HAP-1 (cell line): Measurements from ENCODE around the gene CACNA1F.

Experiments used
- DNase-seq, 2 experiments: peaks; one replicate each; pipeline ENCODE4 v3.0.0-alpha.2; 2016 to 2020; ENCODE audit warnings: low spot score in 2 of 2
- H3K27me3 ChIP-seq: fragments of 250-450 bp; sonication (Bioruptor Pico); 2 replicates; pipeline ENCODE4 v1.5.1; 2020; ENCODE audit warnings: low read depth, mild to moderate bottlenecking, moderate library complexity
- H3K36me3 ChIP-seq: fragments of 250-450 bp; sonication (Bioruptor Pico); replicated peaks from 2 replicates; pipeline ENCODE4 v1.5.1; 2020; ENCODE audit warnings: mild to moderate bottlenecking
- H3K4me1 ChIP-seq: fragments of 250-450 bp; sonication (Bioruptor Pico); 2 replicates; pipeline ENCODE4 v1.5.1; 2020; ENCODE audit warnings: mild to moderate bottlenecking
- H3K4me3 ChIP-seq: fragments of 250-450 bp; sonication (Bioruptor Pico); 2 replicates; pipeline ENCODE4 v1.5.1; 2020; ENCODE audit warnings: mild to moderate bottlenecking, moderate library complexity
- H3K9me3 ChIP-seq: fragments of 250-450 bp; sonication (Bioruptor Pico); 2 replicates; pipeline ENCODE4 v1.5.1; 2020; ENCODE audit warnings: mild to moderate bottlenecking, moderate library complexity
- in situ Hi-C: fragments of 300-500 bp; cut with MboI; formaldehyde crosslinking; loops from 3 replicates; pipeline ENCODE4 v1.14.3; 2020; ENCODE audit warnings: low sequenced_read_pairs, inconsistent platforms, mixed read lengths

The CACNA1F gene

GRCh38 chrX:49191574-49192011, 41.5 kb downstream of the CACNA1F start:
- H3K27me3 ChIP-seq, result no peaks in the 10 kb centered on the region
- DNase-seq, result peak in 1 of 2 experiments; percentile 57
- in situ Hi-C loops, result no loop called here
- peak overlapping the region; percentile 75 for H3K4me3 ChIP-seq
- peaks cover 22% of the 10 kb centered on the region for H3K4me1 ChIP-seq
- H3K36me3 ChIP-seq, result no peaks in the 10 kb centered on the region
- H3K9me3 ChIP-seq, result no peaks in the 10 kb centered on the region

GRCh38 chrX:49190821-49191573, 42.1 kb downstream of the CACNA1F start:
- Histone ChIP-seq H3K4me3 (peak overlapping the region; percentile 75), H3K27me3 (no peaks in the 10 kb centered on the region), H3K36me3 (no peaks in the 10 kb centered on the region), H3K4me1 (peaks cover 25% of the 10 kb centered on the region), H3K9me3 (no peaks in the 10 kb centered on the region)
- DNase-seq, result peak; percentile 97 to 100
- in situ Hi-C loops, result no loop called here

- no peak for DNase-seq
- H3K9me3 ChIP-seq, result no peaks in the 10 kb centered on the region
- no peaks in the 10 kb centered on the region for H3K27me3 ChIP-seq
- peak overlapping the region; percentile 34; the same call in 1 of the 2 replicates for H3K4me3 ChIP-seq
- H3K4me1 ChIP-seq, result peaks cover 25% of the 10 kb centered on the region
- in situ Hi-C loops, result no loop called here
- no peaks in the 10 kb centered on the region for H3K36me3 ChIP-seq
Measured at GRCh38 chrX:49189606-49190005, 43.5 kb downstream of the CACNA1F start.

- H3K9me3 ChIP-seq, result no peaks in the 10 kb centered on the region
- peaks cover 5% of the 10 kb centered on the region for H3K36me3 ChIP-seq
- DNase-seq, result peak in 1 of 2 experiments; percentile 68
- H3K4me1 ChIP-seq, result peaks cover 28% of the 10 kb centered on the region
- no peak overlapping the region for H3K4me3 ChIP-seq
- no peaks in the 10 kb centered on the region for H3K27me3 ChIP-seq
- in situ Hi-C loops, result no loop called here
Measured at GRCh38 chrX:49188468-49189076, 44.6 kb downstream of the CACNA1F start.

GRCh38 chrX:49187526-49187925, 45.6 kb downstream of the CACNA1F start:
- no peak overlapping the region for H3K4me3 ChIP-seq

GRCh38 chrX:49187028-49187394, 46.1 kb downstream of the CACNA1F start:
- Histone ChIP-seq H3K36me3 (peaks cover 21% of the 10 kb centered on the region), H3K9me3 (no peaks in the 10 kb centered on the region), H3K4me3 (no peak overlapping the region), H3K27me3 (no peaks in the 10 kb centered on the region), H3K4me1 (peaks cover 28% of the 10 kb centered on the region)
- DNase-seq, result no peak
- in situ Hi-C loops, result no loop called here

More at GRCh38 chrX:49187526-49187925, 45.6 kb downstream of the CACNA1F start:
- in situ Hi-C loops, result no loop called here
- DNase-seq, result no peak
- Histone ChIP-seq H3K4me1 (peaks cover 28% of the 10 kb centered on the region), H3K27me3 (no peaks in the 10 kb centered on the region), H3K36me3 (peaks cover 15% of the 10 kb centered on the region), H3K9me3 (no peaks in the 10 kb centered on the region)

GRCh38 chrX:49186125-49187027, 46.8 kb downstream of the CACNA1F start, which contains the start of gene PRICKLE3:
Gene PRICKLE3 (minus strand): TSS chrX:49186373. CDS start chrX:49186297, 76 bp downstream.
- Histone ChIP-seq H3K4me1 (peaks cover 28% of the 10 kb centered on the region), H3K36me3 (peaks cover 25% of the 10 kb centered on the region), H3K9me3 (no peaks in the 10 kb centered on the region), H3K4me3 (peak within 1 kb of the TSS; percentile 74), H3K27me3 (no peaks in the 10 kb centered on the region)
- DNase-seq, result peak; percentile 67 to 95
- in situ Hi-C loops, result no loop called here

- H3K9me3 ChIP-seq, result no peaks in the 10 kb centered on the region
- no peaks in the 10 kb centered on the region for H3K27me3 ChIP-seq
- H3K4me3 ChIP-seq, result peak overlapping the region; percentile 74
- in situ Hi-C loops, result no loop called here
- H3K36me3 ChIP-seq, result peaks cover 38% of the 10 kb centered on the region
- peak; percentile 95 to 100 for DNase-seq
- peaks cover 21% of the 10 kb centered on the region for H3K4me1 ChIP-seq
Measured at GRCh38 chrX:49184294-49185281, 48.6 kb downstream of the CACNA1F start.

GRCh38 chrX:49183701-49184281, 49.3 kb downstream of the CACNA1F start:
- H3K9me3 ChIP-seq, result no peaks in the 10 kb centered on the region
- peak in 1 of 2 experiments; percentile 64 for DNase-seq
- peak overlapping the region; percentile 20 for H3K4me3 ChIP-seq

GRCh38 chrX:49179358-49179757, 53.8 kb downstream of the CACNA1F start:
- in situ Hi-C loops, result no loop called here
- peaks cover 88% of the 10 kb centered on the region for H3K36me3 ChIP-seq
- no peaks in the 10 kb centered on the region for H3K27me3 ChIP-seq
- no peak overlapping the region for H3K4me3 ChIP-seq
- H3K9me3 ChIP-seq, result no peaks in the 10 kb centered on the region
- no peak for DNase-seq
- peaks cover 5% of the 10 kb centered on the region for H3K4me1 ChIP-seq

More at GRCh38 chrX:49183701-49184281, 49.3 kb downstream of the CACNA1F start:
- in situ Hi-C loops, result no loop called here
- Histone ChIP-seq H3K27me3 (no peaks in the 10 kb centered on the region), H3K36me3 (peaks cover 46% of the 10 kb centered on the region), H3K4me1 (peaks cover 13% of the 10 kb centered on the region)

GRCh38 chrX:49178537-49178936, 54.6 kb downstream of the CACNA1F start:
- Histone ChIP-seq H3K36me3 (peaks cover 91% of the 10 kb centered on the region), H3K4me3 (no peak overlapping the region), H3K9me3 (no peaks in the 10 kb centered on the region), H3K4me1 (peaks cover 3% of the 10 kb centered on the region; the same call in 1 of the 2 replicates), H3K27me3 (no peaks in the 10 kb centered on the region)
- in situ Hi-C loops, result no loop called here
- no peak for DNase-seq

- Histone ChIP-seq H3K4me3 (no peak overlapping the region), H3K27me3 (no peaks in the 10 kb centered on the region), H3K4me1 (peaks cover 6% of the 10 kb centered on the region), H3K36me3 (peaks cover 91% of the 10 kb centered on the region), H3K9me3 (no peaks in the 10 kb centered on the region)
- DNase-seq, result no peak
- in situ Hi-C loops, result no loop called here
Measured at GRCh38 chrX:49177873-49178480, 55.2 kb downstream of the CACNA1F start.
